Nephron (organoid): ENCODE results near the gene MARCHF2.
A peak's percentile ranks its signal among the peaks of the same experiment; 100 is the strongest.

Experiments
- H3K27ac Mint-ChIP-seq, 3 experiments: 2 replicates each; pipeline ENCODE4 v1.8.0; 2020; ENCODE audit warnings: mixed read lengths in 3 of 3, mild to moderate bottlenecking in 2 of 3, moderate library complexity in 1 of 3
- H3K27me3 Mint-ChIP-seq: 2 replicates; pipeline ENCODE4 v1.8.0; 2021; ENCODE audit warnings: low read depth, mild to moderate bottlenecking, moderate library complexity, mixed read lengths
- H3K36me3 Mint-ChIP-seq: 2 replicates; pipeline ENCODE4 v1.8.0; 2020; ENCODE audit warnings: low read depth, mixed read lengths
- H3K4me1 Mint-ChIP-seq: 2 replicates; pipeline ENCODE4 v1.8.0; 2020; ENCODE audit warnings: mixed read lengths
- H3K4me3 Mint-ChIP-seq, 3 experiments: 2 replicates each; pipeline ENCODE4 v1.8.0; 2020; ENCODE audit warnings: mild to moderate bottlenecking in 3 of 3, mixed read lengths in 3 of 3, moderate library complexity in 2 of 3
- H3K9me3 Mint-ChIP-seq: 2 replicates; pipeline ENCODE4 v1.8.0; 2020; ENCODE audit warnings: mixed read lengths
- CTCF ChIP-seq, 3 experiments: fragments of 200-600 bp; sonication (generic); IDR thresholded peaks; one replicate each; pipeline ENCODE4 v1.5.0; 2021; ENCODE audit warnings: antibody characterized with exemption in 3 of 3; ENCODE audit not compliant: unreplicated experiment in 3 of 3

The MARCHF2 gene

GRCh38 chr19:8451885-8452284, 38.8 kb downstream of the MARCHF2 start:
- Mint-ChIP-seq H3K27ac (peak overlapping the region; percentile 38 to 86 (median 73)), H3K27me3 (no peaks in the 10 kb centered on the region), H3K36me3 (peaks cover 52% of the 10 kb centered on the region), H3K4me1 (peaks cover 76% of the 10 kb centered on the region), H3K9me3 (no peaks in the 10 kb centered on the region), H3K4me3 (peak overlapping the region in 1 of 3 experiments; percentile 9)
- TF ChIP-seq CTCF (IDR thresholded peaks at IDR 0.05; ENCODE audit: unreplicated experiment in 3 of 3): no peak

GRCh38 chr19:8452446-8453123, 39.5 kb downstream of the MARCHF2 start:
- no peak for TF ChIP-seq CTCF (IDR thresholded peaks at IDR 0.05; ENCODE audit: unreplicated experiment in 3 of 3)
- Mint-ChIP-seq H3K9me3 (no peaks in the 10 kb centered on the region), H3K27me3 (no peaks in the 10 kb centered on the region), H3K4me3 (no peak overlapping the region), H3K36me3 (peaks cover 47% of the 10 kb centered on the region), H3K4me1 (peaks cover 76% of the 10 kb centered on the region), H3K27ac (peak overlapping the region; percentile 11 to 78 (median 38))

- Mint-ChIP-seq H3K9me3 (no peaks in the 10 kb centered on the region), H3K4me1 (peaks cover 82% of the 10 kb centered on the region), H3K36me3 (peaks cover 46% of the 10 kb centered on the region), H3K4me3 (no peak overlapping the region), H3K27ac (peak overlapping the region in 2 of 3 experiments; percentile 43 to 60), H3K27me3 (no peaks in the 10 kb centered on the region)
- TF ChIP-seq CTCF (IDR thresholded peaks at IDR 0.05; ENCODE audit: unreplicated experiment in 3 of 3): no peak
Measured at GRCh38 chr19:8453616-8454015, 40.5 kb downstream of the MARCHF2 start.

- no peak for TF ChIP-seq CTCF (IDR thresholded peaks at IDR 0.05; ENCODE audit: unreplicated experiment in 3 of 3)
- Mint-ChIP-seq H3K9me3 (no peaks in the 10 kb centered on the region), H3K27ac (peak overlapping the region in 1 of 3 experiments; percentile 43), H3K4me3 (no peak overlapping the region), H3K4me1 (peaks cover 82% of the 10 kb centered on the region), H3K27me3 (no peaks in the 10 kb centered on the region), H3K36me3 (peaks cover 42% of the 10 kb centered on the region)
Measured at GRCh38 chr19:8454218-8454617, 41.1 kb downstream of the MARCHF2 start.

- Mint-ChIP-seq H3K4me3 (no peak overlapping the region), H3K9me3 (no peaks in the 10 kb centered on the region), H3K36me3 (peaks cover 41% of the 10 kb centered on the region), H3K27me3 (no peaks in the 10 kb centered on the region), H3K27ac (peak overlapping the region in 2 of 3 experiments; percentile 43 to 58), H3K4me1 (peaks cover 86% of the 10 kb centered on the region)
- TF ChIP-seq CTCF (IDR thresholded peaks at IDR 0.05; ENCODE audit: unreplicated experiment in 3 of 3): no peak
Measured at GRCh38 chr19:8455018-8455417, 41.9 kb downstream of the MARCHF2 start.

- H3K27me3 Mint-ChIP-seq: no peaks in the 10 kb centered on the region
- peaks cover 94% of the 10 kb centered on the region for H3K4me1 Mint-ChIP-seq
- peaks cover 41% of the 10 kb centered on the region for H3K36me3 Mint-ChIP-seq
- no peak overlapping the region for H3K4me3 Mint-ChIP-seq
- peak overlapping the region; percentile 2 to 20 (median 17) for H3K27ac Mint-ChIP-seq
- H3K9me3 Mint-ChIP-seq: no peaks in the 10 kb centered on the region
- TF ChIP-seq CTCF (IDR thresholded peaks at IDR 0.05; ENCODE audit: unreplicated experiment in 3 of 3): peak in 1 of 3 experiments; percentile 16
Measured at GRCh38 chr19:8456064-8456463, 43.0 kb downstream of the MARCHF2 start.
